ENCODE results near the gene CCDC137.
A peak's percentile ranks its signal among the peaks of the same experiment; 100 is the strongest.

CCDC137 gene

GRCh38 chr17:81683584-81684441 is 17.3 kb downstream of the CCDC137 start, which contains the start of the genes ARL16 and HGS:
ARL16 (minus strand) TSS chr17:81683797; CDS start chr17:81683753, 44 bp downstream.
HGS (plus strand) TSS chr17:81684011; CDS start chr17:81684067, 56 bp downstream.
- peak; percentile 98 for DNase-seq

DNA sequence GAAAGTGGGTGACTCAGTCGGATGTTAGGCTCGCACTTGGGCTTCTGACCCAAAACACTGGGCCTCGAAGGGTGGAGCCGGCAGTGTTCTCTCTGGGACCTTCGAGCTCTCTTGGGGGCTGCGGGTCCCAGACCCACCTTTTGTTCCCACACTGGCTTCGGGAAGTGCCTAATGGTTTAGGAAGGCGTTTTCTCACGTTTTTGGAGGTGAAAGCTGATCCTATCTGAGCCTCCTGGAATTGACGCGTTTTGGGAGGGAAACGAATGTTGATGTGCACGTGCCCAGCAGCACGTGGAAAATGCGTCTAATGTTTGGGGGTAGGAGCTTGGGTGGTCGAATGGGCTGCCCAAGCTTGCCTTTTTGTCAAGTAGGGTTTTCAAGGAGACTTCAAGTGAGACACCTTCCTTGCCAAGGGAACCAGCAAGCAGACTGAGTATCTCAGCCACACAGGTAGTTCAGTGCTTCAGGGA is 17.9 kb downstream of the CCDC137 start:
- DNase-seq = no peak

DNA sequence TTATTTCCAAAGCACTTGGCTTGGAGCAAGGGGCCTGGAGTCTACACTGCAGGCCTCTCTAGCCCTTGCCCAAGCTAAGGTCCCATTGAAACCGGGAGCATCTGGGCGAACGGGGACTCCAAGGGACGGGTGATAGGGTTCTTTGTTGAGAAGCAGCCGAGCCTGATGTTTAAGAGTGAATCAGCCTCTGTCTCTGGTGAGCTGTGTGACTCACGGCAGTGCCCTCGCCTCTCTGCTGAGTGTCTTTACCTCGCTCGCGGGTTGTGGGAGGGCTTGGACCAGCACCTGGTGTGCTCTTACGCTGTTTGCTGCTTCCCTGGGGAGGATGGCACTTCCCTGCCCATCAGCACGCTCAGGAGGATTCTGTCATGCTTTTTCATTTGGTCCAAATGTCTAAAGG is 18.6 kb downstream of the CCDC137 start:
- no peak for DNase-seq

- no peak for DNase-seq
Observed at GRCh38 chr17:81686614-81687013, 20.1 kb downstream of the CCDC137 start.

GRCh38 chr17:81687770-81688541 is 21.4 kb downstream of the CCDC137 start:
- DNase-seq = no peak

GRCh38 chr17:81688616-81689015 is 22.1 kb downstream of the CCDC137 start:
- DNase-seq = no peak

DNA sequence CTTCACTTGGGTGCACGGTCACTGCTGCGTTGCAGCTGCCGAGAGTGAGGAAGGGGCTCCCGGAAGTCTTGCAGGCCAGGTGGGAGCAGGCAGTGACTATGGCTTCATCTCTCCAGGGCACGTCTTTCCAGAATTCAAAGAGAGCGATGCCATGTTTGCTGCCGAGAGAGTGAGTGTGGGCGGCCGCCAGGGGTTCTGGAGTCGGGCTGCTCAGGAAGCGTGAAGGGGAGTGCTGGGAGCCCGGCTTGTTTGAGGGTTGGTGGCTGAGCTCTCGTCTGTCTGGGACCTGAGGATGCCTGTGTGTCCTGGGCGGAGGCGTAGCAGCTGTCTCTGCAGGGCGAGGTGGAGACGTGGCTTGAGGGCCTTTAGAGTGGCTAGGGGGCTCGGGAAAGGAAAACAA is 23.5 kb downstream of the CCDC137 start:
- DNase-seq = no peak

- no peak for DNase-seq
Observed at GRCh38 chr17:81690549-81690948, 24.0 kb downstream of the CCDC137 start.

DNA sequence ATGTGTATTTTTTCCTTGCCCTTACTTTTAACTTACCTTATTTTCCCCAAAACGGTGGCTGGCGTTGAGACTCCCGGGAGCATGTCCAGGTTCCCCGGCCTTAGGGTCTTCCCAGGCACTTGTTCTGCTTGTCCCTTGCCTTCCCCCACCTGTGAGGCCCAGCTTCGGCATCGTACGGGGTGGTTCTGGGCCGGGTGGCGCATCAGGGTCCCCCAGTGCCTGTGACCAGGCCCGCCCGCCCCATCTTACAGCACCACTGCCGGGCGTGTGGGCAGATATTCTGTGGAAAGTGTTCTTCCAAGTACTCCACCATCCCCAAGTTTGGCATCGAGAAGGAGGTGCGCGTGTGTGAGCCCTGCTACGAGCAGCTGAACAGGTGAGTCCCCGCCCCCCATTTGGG is 24.7 kb downstream of the CCDC137 start:
- DNase-seq = no peak

GRCh38 chr17:81691608-81692007 is 25.1 kb downstream of the CCDC137 start:
- no peak for DNase-seq

DNA sequence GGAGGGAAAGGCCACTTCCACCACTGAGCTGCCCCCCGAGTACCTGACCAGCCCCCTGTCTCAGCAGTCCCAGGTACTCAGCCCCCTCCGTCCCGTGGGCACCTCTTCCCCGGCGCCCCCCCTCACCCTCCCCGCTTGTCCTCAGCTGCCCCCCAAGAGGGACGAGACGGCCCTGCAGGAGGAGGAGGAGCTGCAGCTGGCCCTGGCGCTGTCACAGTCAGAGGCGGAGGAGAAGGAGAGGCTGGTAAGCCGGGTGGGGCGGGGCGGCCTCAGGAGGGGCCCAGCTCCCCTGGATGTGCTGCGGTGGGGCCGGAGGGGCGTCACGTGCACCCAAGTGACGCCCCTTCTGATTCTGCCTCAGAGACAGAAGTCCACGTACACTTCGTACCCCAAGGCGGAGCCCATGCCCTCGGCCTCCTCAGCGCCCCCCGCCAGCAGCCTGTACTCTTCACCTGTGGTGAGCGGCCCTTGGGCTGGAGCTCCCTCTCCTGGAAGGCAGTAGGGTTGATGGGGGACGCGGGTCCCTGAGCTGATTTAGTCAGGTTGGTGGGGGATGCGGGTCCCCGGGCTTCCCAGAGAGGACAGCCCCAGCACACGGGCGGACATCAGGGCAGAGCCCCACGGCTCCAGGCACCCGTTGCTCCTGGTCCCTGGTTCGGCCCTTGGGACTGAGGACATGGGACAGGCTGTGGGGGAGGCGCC is 27.1 kb downstream of the CCDC137 start:
- DNase-seq = no peak

- no peak for DNase-seq
Observed at GRCh38 chr17:81694810-81695209, 28.3 kb downstream of the CCDC137 start.

- no peak for DNase-seq
Observed at GRCh38 chr17:81695211-81695610, 28.7 kb downstream of the CCDC137 start.

GRCh38 chr17:81695801-81696200 is 29.3 kb downstream of the CCDC137 start:
- DNase-seq = no peak

DNA sequence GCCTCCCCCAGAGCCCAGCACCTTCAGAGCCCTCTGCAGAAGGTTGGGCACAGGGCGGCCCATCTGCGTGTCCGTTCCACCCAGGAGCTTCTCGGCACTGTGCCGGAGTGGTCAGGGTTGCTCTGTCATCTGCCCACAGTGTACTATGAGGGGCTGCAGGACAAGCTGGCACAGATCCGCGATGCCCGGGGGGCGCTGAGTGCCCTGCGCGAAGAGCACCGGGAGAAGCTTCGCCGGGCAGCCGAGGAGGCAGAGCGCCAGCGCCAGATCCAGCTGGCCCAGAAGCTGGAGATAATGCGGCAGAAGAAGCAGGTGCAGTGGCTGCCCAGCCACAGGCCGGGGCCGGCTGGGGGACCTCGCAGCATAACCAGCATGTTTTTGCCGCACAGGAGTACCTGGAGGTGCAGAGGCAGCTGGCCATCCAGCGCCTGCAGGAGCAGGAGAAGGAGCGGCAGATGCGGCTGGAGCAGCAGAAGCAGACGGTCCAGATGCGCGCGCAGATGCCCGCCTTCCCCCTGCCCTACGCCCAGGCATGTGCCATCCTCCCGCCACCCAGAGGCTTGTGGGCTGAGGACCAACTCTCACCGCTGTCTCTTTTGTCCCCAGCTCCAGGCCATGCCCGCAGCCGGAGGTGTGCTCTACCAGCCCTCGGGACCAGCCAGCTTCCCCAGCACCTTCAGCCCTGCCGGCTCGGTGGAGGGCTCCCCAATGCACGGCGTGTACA is 29.8 kb downstream of the CCDC137 start:
- DNase-seq = no peak

GRCh38 chr17:81697261-81698044 is 30.9 kb downstream of the CCDC137 start:
- DNase-seq = no peak

DNA sequence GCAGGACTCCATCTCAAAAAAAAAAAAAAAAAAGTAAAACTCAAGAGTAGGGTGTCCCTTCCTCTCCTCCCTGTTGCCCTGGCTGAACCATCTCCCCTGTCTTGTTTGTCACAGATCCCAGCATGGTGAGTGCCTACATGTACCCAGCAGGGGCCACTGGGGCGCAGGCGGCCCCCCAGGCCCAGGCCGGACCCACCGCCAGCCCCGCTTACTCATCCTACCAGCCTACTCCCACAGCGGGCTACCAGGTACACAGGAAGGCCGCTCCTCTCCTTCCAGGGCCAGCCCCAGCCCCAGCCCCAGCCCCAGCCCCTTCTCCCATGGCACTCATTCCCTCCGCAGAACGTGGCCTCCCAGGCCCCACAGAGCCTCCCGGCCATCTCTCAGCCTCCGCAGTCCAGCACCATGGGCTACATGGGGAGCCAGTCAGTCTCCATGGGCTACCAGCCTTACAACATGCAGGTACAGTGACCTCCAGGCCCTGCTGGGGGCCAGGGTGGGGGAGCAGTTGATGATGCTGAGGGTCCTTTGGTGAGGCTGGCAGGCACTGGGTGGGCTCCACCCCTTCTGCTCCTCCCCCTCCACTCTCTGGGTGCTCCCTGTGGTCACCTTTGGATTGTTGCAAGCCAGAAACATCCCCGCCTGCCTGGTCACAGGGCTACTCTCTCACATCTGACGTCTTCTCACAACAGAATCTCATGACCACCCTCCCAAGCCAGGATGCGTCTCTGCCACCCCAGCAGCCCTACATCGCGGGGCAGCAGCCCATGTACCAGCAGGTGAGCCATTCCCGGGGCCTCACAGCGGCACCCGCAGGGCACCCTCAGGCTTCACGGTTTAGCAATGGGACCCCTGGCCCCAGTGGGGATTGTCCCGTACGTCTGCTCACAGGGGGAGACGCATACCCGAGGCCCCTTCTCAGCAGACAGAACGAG is 34.1 kb downstream of the CCDC137 start:
- no peak for DNase-seq

DNA sequence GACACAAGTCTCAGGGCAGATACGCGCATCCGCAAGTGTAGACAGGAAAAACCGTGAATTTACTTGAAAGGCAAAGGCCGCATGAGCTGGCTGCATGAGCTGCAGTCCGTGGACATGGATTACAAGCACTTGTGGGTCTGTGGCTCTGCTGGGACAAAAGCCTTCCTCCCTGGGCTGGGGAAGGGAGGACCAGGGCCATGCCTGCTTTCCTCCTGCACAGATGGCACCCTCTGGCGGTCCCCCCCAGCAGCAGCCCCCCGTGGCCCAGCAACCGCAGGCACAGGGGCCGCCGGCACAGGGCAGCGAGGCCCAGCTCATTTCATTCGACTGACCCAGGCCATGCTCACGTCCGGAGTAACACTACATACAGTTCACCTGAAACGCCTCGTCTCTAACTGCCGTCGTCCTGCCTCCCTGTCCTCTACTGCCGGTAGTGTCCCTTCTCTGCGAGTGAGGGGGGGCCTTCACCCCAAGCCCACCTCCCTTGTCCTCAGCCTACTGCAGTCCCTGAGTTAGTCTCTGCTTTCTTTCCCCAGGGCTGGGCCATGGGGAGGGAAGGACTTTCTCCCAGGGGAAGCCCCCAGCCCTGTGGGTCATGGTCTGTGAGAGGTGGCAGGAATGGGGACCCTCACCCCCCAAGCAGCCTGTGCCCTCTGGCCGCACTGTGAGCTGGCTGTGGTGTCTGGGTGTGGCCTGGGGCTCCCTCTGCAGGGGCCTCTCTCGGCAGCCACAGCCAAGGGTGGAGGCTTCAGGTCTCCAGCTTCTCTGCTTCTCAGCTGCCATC is 34.9 kb downstream of the CCDC137 start:
- DNase-seq = no peak

- DNase-seq = peak; percentile 92
Observed at GRCh38 chr17:81702934-81703746, 36.6 kb downstream of the CCDC137 start, which contains the start of gene MRPL12. MRPL12 (plus strand) TSS chr17:81703367; CDS start chr17:81703502, 135 bp downstream.

All from NCI-H510A (cell line).